Activated CD4-positive, alpha-beta T cell treated with anti-CD3 and anti-CD28 coated beads, Interleukin-2, amount 50 U/mL, for 1 hour (primary cell): Measurements from ENCODE around the gene ZBTB5.

Source experiments
- DNase-seq: peaks from one replicate; pipeline ENCODE4 v3.0.0-alpha.2; 2020

Gene ZBTB5

GRCh38 chr9:37421914-37422288 is 43.3 kb downstream of the ZBTB5 start:
- DNase-seq = no peak

DNA sequence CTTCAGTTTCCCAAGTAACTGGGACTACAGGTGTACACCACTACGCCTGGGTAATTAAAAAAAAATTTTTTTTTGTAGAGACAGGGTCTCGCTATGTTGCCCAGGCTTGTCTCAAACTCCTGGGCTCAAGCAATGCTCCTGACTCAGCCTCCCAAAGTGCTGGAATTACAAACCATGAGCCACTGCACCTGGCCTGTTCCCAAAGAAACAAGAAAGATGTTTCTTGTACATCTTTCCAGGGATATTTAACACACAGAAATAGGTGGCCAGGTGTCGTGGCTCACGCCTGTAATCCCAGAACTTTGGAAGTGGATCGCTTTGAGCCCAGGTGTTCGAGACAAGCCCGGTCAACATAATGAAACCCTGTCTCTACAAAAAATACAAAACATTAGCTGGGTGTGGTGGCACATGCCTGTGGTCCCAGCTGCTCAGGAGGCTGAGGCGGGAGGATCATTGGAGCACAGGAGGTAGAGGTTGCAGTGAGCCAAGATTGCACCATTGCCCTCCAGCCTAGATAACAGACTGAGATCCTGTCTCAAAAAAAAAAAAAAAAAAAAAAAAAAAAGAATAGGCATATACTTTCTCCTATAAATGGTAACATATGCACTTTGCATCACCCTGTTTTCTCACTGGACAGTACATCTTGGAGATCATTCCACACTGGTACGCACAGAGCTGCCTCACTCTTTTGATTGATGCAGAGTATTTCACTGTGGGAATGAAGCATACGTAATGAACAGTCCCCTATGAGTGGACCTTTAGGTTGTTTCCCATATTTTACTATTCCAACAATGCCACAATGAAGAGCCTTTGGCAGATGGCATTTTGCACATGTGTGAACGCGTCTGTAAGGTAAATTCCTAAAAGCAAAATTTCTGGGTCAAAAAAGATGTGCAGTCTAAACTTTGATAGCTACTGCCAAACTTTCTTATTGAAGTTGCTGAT is 44.7 kb downstream of the ZBTB5 start:
- DNase-seq = no peak

DNA sequence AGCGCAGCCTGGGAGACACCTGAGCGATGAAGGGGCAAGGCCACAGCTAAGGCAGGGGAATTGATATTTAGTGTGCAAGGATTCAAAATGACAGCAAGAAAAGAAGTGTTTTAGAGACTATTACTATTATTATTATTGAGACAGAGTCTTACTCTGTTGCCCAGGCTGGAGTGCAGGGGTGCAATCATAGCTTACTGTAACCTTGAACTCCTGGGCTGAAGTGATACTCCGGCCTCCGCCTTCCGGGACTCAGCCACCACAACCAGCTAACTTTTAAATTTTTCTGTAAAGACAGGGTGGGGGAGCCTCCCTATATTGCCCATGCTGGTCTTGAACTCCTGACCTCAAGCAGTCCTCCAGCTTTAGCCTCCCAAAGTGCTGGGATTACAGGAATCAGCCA is 46.0 kb downstream of the ZBTB5 start:
- no peak for DNase-seq

GRCh38 chr9:37417857-37418618 is 47.2 kb downstream of the ZBTB5 start:
- DNase-seq = no peak

DNA sequence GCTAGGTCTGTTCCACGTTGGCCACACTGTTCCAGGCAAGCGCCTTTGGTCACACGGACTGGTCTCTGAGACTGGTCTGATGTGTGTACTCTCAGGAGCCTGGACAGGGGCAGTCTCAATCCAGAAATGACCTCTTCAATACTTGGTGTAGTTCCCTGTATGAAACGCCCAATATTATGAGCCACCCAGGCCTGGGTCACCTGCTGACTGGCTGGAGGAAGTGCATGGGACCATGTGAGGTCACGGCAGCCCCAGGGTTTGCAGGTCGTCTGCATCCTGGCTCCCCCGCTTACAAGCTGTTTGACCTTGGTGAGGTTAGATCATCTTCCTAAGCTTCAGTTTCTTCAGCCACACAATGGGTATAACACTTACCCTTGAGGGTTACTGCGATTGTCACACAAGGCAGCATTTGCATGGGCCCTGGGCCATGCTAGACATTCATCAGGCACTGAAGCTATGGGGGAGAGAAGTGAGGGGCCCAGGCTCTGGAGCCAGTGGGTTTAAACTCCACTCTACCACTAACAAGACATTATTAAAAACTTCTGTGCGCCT is 47.9 kb downstream of the ZBTB5 start:
- DNase-seq = no peak

DNA sequence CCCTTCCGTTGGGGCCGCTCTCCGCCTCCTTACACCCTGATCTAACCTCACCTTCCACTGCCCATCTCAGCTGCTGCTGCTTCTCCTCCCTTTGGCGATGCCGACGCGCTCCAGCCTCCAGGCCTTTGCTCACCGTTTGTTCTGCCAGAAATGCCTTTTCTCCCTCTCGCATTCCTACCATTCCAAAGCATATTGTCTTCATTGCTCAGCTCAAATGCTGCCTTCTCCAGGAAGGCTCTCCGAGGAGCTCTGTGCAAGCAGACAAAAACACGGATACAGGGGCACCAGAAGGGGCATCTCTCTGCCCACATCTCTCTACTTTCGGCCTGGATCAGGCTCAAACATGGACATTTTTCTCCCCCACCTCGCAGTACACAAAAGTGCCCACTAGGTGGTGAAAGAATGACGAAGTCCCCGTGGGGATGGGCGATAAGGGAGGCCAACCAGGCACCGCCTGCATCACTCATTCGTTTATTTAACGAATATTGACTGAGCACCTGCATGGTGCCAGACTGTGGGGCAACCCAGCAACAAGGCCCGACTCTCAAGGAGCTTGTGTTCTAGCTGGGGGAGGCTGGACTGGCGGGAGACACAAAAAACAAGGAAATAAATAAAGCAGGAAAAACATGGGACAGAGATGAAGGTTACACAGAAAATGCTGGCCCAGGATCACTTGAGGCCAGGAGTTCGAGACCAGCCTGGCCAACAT is 50.1 kb downstream of the ZBTB5 start:
- peak; percentile 75 for DNase-seq

GRCh38 chr9:37414503-37414943 is 50.7 kb downstream of the ZBTB5 start:
- DNase-seq = no peak

DNA sequence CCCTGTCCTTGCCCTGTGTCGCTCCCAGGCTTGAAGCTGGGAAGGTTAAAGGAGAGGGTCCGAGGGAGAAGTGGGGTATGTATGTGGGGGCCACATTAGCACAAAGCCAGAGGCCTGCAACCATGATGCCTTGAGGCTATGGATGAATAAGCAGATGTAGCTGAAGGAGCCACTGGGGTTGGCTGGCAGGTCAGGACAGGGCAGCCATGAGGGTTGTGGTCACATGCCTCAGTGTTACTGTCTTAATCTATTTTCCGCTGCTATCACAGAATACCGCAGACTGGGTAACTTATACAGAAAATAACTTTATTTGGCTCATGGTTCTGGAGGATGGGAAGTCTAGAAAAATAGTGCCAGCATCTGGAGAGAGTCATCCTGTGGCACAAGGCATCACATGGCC is 51.9 kb downstream of the ZBTB5 start:
- no peak for DNase-seq

GRCh38 chr9:37412431-37413151 is 52.7 kb downstream of the ZBTB5 start:
- no peak for DNase-seq

DNA sequence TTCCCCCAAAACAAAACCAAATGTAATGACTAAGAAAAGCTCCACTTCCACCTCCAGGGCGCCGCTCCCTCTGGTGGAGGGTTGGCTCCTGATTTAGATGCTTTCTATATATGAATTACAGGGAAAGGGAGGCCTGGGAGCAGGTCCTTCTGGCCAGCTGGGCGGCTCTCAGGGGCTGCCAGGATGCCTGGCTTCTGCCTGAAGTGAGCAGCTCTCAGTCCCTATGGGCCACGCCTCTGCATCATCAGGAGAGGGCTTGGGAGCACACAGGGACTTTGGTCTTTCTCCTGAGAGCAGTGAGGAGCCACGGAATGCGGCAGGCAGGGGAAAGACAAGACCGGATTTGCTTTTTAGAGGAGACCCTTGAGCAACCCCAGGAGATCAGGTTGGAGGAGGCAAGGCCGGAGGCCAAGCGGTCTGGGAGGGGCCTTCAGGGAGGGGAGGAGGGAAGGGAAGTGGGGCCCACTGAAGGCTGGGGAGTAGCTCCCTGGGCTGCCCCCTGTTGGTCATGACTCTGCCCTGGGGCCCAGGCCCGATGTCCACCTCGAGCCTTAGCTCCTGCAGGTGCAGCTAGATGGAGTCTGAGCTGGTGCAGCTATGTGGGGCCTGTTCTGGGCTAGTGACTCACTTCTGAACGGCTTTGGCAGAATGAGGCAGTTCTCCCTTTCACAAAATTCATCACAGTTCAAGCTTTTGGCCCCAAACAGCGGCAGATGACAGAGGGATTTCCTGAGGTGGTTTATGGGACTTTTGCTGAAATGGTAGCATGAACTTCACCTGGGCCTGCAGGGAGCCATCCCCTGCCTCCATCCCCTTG is 54.1 kb downstream of the ZBTB5 start:
- no peak for DNase-seq

DNA sequence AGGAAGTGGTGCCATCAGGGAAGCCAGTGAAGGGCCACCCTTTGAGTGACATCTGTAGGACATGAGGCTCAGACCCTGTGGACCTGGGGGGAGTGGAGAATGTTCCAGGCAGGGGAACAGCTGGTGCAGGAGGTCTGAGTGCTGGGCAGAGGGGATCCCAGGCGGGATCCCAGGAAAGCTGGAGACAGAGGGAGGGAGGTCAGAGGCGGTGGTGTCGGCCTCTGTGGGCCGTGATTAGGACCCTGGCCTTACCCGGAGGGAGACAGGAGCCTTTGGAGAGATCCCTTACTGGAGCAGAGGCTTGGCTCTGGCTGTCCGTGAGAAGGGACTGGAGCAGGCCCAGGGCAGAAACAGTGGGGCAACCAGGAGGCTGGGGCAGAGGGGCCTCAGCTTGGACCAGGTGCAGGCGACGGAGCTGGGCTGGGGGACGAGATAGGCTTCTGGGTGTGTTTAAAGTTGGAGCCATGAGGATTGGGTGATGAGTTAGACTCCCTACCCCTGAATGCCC is 54.8 kb downstream of the ZBTB5 start:
- DNase-seq = no peak

DNA sequence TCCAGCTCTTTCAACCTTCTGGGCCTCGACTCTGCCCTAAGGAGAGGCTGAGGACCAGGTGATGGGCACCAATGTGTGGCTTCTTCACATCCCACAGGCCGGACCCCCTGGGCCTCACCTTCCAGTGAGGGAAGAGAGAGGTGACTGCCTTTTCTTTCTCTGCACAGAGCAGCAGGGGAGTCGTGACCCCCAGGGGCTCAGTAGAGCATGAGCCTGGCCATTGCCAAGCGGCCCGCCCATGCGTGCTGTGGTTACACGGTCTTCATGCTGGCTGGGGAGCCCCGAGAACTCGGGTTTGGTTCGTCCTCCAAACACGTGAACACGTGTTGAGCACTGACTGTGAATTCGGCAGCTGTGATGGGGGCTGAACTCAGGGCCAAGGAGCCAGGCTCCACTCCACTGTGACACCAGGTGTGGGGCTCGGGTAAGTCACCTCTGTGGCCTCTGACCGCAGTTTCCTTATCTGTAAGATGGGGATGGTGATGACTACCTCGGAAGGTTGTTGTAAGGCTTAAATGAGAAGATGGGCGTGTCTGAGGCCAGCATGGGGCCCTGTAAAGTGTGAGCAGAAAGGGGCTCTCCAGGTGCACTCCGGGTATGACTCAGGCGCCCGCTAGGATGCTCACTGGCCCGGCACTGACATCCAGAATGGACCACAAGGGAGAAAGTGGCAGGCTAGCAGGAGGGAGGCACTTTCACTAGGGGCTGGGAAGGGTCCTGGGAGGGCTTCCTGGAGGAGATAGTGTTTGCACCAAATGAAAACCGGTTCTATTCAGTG is 56.1 kb downstream of the ZBTB5 start:
- peak; percentile 55 for DNase-seq

- no peak for DNase-seq
Observed at GRCh38 chr9:37407468-37407867, 57.8 kb downstream of the ZBTB5 start.

GRCh38 chr9:37406603-37407401 is 58.4 kb downstream of the ZBTB5 start:
- DNase-seq = no peak

DNA sequence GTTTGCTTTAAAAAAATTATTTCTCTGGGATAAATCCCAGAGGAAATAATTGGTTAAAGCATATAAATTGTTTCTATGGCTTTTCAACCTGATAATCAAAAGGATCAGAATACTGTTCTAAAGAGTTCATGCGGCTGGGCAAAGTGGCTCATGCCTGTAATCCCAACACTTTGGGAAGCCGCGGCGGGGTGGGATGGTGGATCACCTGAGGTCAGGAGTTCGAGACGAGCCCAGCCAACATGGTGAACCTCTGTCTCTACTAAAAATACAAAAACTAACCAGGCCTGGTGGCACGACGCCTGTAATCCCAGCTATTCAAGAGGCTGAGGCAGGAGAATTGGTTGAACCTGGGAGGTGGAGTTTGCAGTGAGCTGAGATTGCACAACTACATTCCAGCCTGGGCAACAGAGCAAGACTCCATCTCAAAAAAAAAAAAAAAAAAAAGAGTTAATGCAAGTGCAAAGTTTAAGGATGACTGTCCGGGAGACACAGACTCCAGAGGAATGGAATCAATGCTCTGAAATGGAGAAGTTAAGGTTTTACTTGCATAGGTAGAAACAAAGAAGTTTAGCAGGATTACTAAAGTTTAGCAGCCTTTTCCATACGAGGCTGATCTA is 59.4 kb downstream of the ZBTB5 start:
- DNase-seq = no peak

DNA sequence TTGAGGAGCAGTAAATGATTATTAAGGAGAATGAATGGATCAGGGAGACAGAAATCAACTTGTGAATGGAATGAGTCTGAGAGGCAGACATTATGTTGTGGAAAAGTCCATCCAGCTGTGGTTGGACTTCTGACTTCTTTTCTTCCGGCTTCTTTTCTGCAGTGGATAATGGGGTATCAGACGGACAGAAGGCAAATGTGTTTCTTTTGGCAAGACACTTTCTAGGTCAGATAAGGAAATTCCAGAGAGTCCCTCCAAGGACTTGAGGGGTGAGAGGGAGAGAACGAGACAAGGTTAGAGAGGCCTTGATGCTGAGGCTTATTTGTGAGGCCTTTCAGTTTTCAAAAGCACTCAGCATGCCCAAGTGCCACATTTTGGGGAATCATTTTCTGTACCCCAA is 59.9 kb downstream of the ZBTB5 start:
- no peak for DNase-seq

DNA sequence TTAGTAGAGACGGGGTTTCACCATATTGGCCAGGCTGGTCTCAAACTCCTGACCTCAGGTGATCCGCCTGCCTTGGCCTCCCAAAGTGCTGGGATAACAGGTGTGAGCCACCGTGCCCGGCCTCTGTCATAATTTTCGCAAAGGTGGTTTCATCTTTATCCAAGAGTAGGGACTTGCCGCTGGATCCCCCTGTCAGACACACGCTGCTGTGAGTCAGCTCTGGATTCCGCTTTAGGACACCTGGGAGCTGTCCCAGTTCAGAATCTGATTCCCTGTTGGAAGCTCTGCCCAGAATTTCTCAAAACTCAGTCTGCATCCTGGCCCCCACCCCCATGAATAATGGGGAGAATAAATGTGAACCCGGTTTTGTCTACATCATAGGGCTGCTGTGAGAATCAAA is 60.7 kb downstream of the ZBTB5 start:
- DNase-seq = no peak

- DNase-seq = no peak
Observed at GRCh38 chr9:37399336-37399735, 65.9 kb downstream of the ZBTB5 start.

GRCh38 chr9:37398464-37399025 is 66.7 kb downstream of the ZBTB5 start:
- no peak for DNase-seq
